Measurements from ENCODE around the gene LY6G6F. TPM values are rescaled to one million over a fixed set of nuclear protein-coding genes. Genes with fewer than 3 reads are reported as not detected.

The LY6G6F gene
- total RNA-seq, 6 experiments from 2014 or later, result not detected

- TF ChIP-seq CTCF (IDR thresholded peaks at IDR 0.05), result no peak
- Mint-ChIP-seq H3K36me3 (ENCODE audit: low read depth) (peaks cover 51% of the 10 kb centered on the region), H3K27ac (peak overlapping the region; percentile 42), H3K4me3 (no peak overlapping the region; the same call in 1 of the 2 replicates), H3K9me3 (no peaks in the 10 kb centered on the region), H3K27me3 (ENCODE audit: insufficient read depth) (peaks cover 2% of the 10 kb centered on the region), H3K4me1 (ENCODE audit: low read depth) (peaks cover 58% of the 10 kb centered on the region)
- DNase-seq, result no peak
Observed at GRCh38 chr6:31732029-31732428, 25.4 kb downstream of the LY6G6F start.

- H3K27me3 Mint-ChIP-seq (ENCODE audit: insufficient read depth), result peaks cover 2% of the 10 kb centered on the region
- peak overlapping the region; percentile 92 for H3K27ac Mint-ChIP-seq
- H3K4me3 Mint-ChIP-seq, result peak overlapping the region; percentile 98
- no peak for DNase-seq
- H3K9me3 Mint-ChIP-seq, result no peaks in the 10 kb centered on the region
- H3K36me3 Mint-ChIP-seq (ENCODE audit: low read depth), result peaks cover 46% of the 10 kb centered on the region
- TF ChIP-seq CTCF (IDR thresholded peaks at IDR 0.05), result no peak
- H3K4me1 Mint-ChIP-seq (ENCODE audit: low read depth), result peaks cover 70% of the 10 kb centered on the region
Observed at GRCh38 chr6:31733734-31734133, 27.1 kb downstream of the LY6G6F start.

- Mint-ChIP-seq H3K4me1 (ENCODE audit: low read depth) (peaks cover 71% of the 10 kb centered on the region), H3K9me3 (no peaks in the 10 kb centered on the region), H3K27me3 (ENCODE audit: insufficient read depth) (peaks cover 2% of the 10 kb centered on the region)
Observed at GRCh38 chr6:31734247-31734820, 27.7 kb downstream of the LY6G6F start.

GRCh38 chr6:31734821-31735406 lies 28.2 kb downstream of the LY6G6F start:
- DNase-seq, result peak; percentile 60
- H3K27ac Mint-ChIP-seq, result peak overlapping the region; percentile 92
- peaks cover 2% of the 10 kb centered on the region for H3K27me3 Mint-ChIP-seq (ENCODE audit: insufficient read depth)
- H3K4me3 Mint-ChIP-seq, result peak overlapping the region; percentile 98
- H3K4me1 Mint-ChIP-seq (ENCODE audit: low read depth), result peaks cover 75% of the 10 kb centered on the region
- TF ChIP-seq CTCF (IDR thresholded peaks at IDR 0.05), result no peak
- H3K36me3 Mint-ChIP-seq (ENCODE audit: low read depth), result peaks cover 46% of the 10 kb centered on the region
- no peaks in the 10 kb centered on the region for H3K9me3 Mint-ChIP-seq

More at GRCh38 chr6:31734247-31734820, 27.7 kb downstream of the LY6G6F start:
- TF ChIP-seq CTCF (IDR thresholded peaks at IDR 0.05), result no peak
- Mint-ChIP-seq H3K27ac (peak overlapping the region; percentile 92), H3K36me3 (ENCODE audit: low read depth) (peaks cover 46% of the 10 kb centered on the region), H3K4me3 (peak overlapping the region; percentile 98)
- DNase-seq, result no peak

- H3K36me3 Mint-ChIP-seq (ENCODE audit: low read depth), result peaks cover 39% of the 10 kb centered on the region
- H3K9me3 Mint-ChIP-seq, result no peaks in the 10 kb centered on the region
- no peaks in the 10 kb centered on the region; the same call in none of the 2 replicates for H3K27me3 Mint-ChIP-seq (ENCODE audit: insufficient read depth)
Observed at GRCh38 chr6:31736021-31736767, 29.5 kb downstream of the LY6G6F start, which contains the start of gene CLIC1. TSS of gene CLIC1 (minus strand) at chr6:31736530. CDS start at chr6:31736300, 230 bp downstream.

More at GRCh38 chr6:31736021-31736767, 29.5 kb downstream of the LY6G6F start, which contains the start of gene CLIC1:
- Mint-ChIP-seq H3K4me3 (peak within 1 kb of the TSS; percentile 98), H3K27ac (peak within 1 kb of the TSS; percentile 92), H3K4me1 (ENCODE audit: low read depth) (peaks cover 74% of the 10 kb centered on the region)
- peak; percentile 79 for DNase-seq
- TF ChIP-seq CTCF (IDR thresholded peaks at IDR 0.05), result no peak

All from HFFc6 (cell line).